Adrenal gland (tissue), 12 donors: ENCODE results near the gene OMP. TPM values are rescaled to one million over a fixed set of nuclear protein-coding genes. Genes with fewer than 3 reads are reported as not detected.
A peak's percentile ranks its signal among the peaks of the same experiment; 100 is the strongest.

Source experiments
- DNase-seq, 7 donors: peaks; one replicate each; pipeline ENCODE4 v3.0.0-alpha.2; 2019 to 2020
- H3K27ac ChIP-seq, 5 donors: fragments of 200-600 bp; sonication (generic) in 4 of 5; 1 replicate in 3 of 5; 2 replicates in 2 of 5; pipeline versions ENCODE4 v1.5.1 to v1.8.0; 2016 to 2020; ENCODE audit warnings: mild to moderate bottlenecking in 1 of 5
- H3K27me3 ChIP-seq: fragments of 200-600 bp; 2 replicates; pipeline ENCODE4 v1.8.0; 2021
- H3K36me3 ChIP-seq, 2 donors: fragments of 200-600 bp; replicated peaks in 1 of 2; 1 replicate in 1 of 2; 2 replicates in 1 of 2; pipeline versions ENCODE4 v1.5.1 to v1.8.0; 2018 to 2022
- H3K4me1 ChIP-seq, 2 donors: fragments of 200-600 bp; replicated peaks in 1 of 2; 1 replicate in 1 of 2; 2 replicates in 1 of 2; pipeline versions ENCODE4 v1.5.1 to v1.8.0; 2018 to 2021
- H3K4me3 ChIP-seq, 4 donors: fragments of 200-600 bp; sonication (generic) in 3 of 4; one replicate each; pipeline ENCODE4 v1.5.1; 2016 to 2018
- H3K9me3 ChIP-seq, 3 donors: fragments of 200-600 bp; sonication (generic) in 1 of 3; replicated peaks in 1 of 3; 1 replicate in 2 of 3; 2 replicates in 1 of 3; pipeline versions ENCODE4 v1.5.1 to v1.8.0; 2016 to 2021
- CTCF ChIP-seq, 6 experiments: fragments of 450-650 bp in 4 of 6; fragments of 200-600 bp in 2 of 6; sonication (generic) in 1 of 6; IDR thresholded peaks; 1 replicate in 5 of 6; 2 replicates in 1 of 6; pipeline versions ENCODE4 v1.5.1 to v1.8.0; 2016 to 2021; ENCODE audit warnings: antibody characterized with exemption in 6 of 6, mild to moderate bottlenecking in 2 of 6, moderate library complexity in 1 of 6
- POLR2A ChIP-seq, 2 donors: fragments of 450-650 bp; IDR thresholded peaks; one replicate each; pipeline ENCODE4 v1.6.1; 2017; ENCODE audit warnings: antibody characterized with exemption in 2 of 2, mild to moderate bottlenecking in 2 of 2, moderate library complexity in 1 of 2
- WGBS, 4 donors: extraction: QIAGEN DNeasy Blood & Tissue Kit in 2 of 4; methylation state at CpG; one replicate each; pipeline versions ENCODE4 v1.1.5 to v1.1.7; 2013 to 2017; 5-methylcytosine and 5-hydroxymethylcytosine counted together
- intact Hi-C, 2 donors: fragments of 100-400 bp; cut with DNase I; formaldehyde crosslinking; loops; one replicate each; pipeline versions ENCODE4 v1.14.1 to v1.15.0; 2022 to 2023
- polyA plus RNA-seq, 3 donors: library from polyadenylated mRNA; stranded (reverse); fragments of 200-250 nt in 2 of 3; fragments of 350-450 nt in 1 of 3; fragmentation: Illumina TruSeq in 1 of 3; extraction: RNeasy Lipid Tissue Mini Kit (QIAGEN cat#74804) in 1 of 3; gene quantifications; one replicate each; pipeline ENCODE4 v1.2.3, GENCODE V29; 2013 to 2014
- total RNA-seq, 9 donors: library from RNA; depleted of rRNA in 4 of 9; stranded (reverse); fragments of >200 nt in 4 of 9; fragments of 120-200 nt in 1 of 9; fragmentation: NEBNext Ultra II Directional in 1 of 9; extraction: Animal tissue kit (Norgen Biotek cat#: 25700) in 1 of 9; gene quantifications; one replicate each; pipeline versions ENCODE4 v1.1.0 to v1.2.4, GENCODE V29; 2013 to 2023
- donor health status: healthy with polysubstance abuse.
- donor health status: Bipolar disorder and iron deficiency.
- donor health status: DM: yes; HTN: yes; CAD: no.
- donor health status: DM: no; HTN: no; CAD: no.
- donor health status: DM: no; HTN: no; CAD: no.
- donor health status: DM: yes; HTN: yes; CAD: no.

OMP gene
- total and polyA plus RNA-seq, 12 donors: 0.50 to 1.6 (median 0.92) TPM; not detected in 9

DNA sequence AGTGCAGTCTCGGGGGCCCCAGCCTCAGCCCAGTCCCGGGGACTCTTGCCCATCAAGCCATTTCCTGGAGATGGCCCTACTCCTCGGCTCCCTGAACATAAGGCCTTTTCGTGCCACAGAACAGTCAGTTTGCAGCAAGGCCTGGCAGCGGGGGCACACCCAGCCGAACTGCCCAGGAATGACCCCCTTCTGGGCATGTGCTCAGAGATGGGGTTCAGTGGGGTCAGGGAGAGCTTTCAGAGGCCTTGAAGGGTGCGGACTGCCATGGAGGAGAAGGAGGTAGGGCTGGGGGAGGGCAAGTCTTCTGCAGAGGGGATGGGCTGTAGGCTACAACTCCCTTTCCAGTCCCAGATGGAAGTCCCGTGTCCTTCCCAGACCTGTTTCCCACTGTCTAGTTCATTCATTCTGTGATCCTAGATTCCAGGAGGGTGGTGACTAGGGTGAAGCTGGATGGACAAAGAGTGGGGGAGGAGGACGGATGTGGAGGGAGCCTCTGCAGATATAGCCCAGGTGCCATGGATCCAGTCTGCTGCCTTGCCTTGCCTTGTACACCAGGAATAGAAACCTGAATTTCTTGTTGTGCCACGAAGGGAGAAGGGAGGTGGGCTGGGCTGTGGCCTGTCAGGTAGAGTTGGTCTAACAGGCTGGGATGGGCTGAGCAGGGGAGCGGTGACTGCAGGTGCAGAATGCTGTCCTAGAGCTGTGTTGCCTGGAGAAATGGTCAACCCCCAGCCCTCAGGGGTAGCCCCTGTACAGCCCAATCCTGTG is 14.2 kb upstream of the OMP start:
- peaks cover 10 to 13% of the 10 kb centered on the region in 2 donors for H3K4me1 ChIP-seq
- 73 to 92% (median 79%) methylated on average over 8 to 11 of the region's 11 CpGs for WGBS, 4 donors
- intact Hi-C loops: no loop called here

DNA sequence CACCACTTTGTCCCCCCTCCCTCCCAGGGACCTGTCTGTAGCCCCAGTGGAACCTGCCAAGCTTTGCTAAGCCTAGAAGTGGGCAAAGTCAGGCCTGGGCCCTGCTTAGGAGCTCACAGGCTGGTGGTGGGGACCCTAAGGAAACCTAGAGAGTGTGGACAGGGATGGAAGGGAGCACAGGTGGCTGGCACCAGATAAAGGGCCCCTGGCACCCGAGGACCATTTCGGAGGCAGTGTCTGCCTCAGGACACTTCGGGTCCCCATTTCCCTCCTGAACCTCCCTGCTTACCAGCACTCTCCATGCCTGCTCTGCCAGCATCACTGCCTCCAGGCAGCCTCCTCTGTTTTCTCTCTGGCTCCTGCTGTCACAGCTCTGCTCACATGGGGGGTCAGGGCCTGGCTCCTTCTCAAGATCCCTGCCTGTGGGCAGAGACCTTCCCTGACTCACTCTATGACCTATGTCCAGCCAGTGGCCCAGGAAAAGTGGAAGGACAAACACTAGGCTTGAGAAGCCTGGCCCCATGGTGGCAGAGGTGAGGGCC is 13.6 kb upstream of the OMP start:
- WGBS, 4 donors: 88 to 94% (median 90%) methylated on average over 3 of the region's 3 CpGs
- peak in 2 of 7 donors; percentile 12 to 14 for DNase-seq
- no peak for TF ChIP-seq CTCF (IDR thresholded peaks at IDR 0.05)
- TF ChIP-seq POLR2A (IDR thresholded peaks at IDR 0.05): no peak
- no peak overlapping the region for H3K4me3 ChIP-seq
- intact Hi-C loops: no loop called here
- no peak overlapping the region for H3K27ac ChIP-seq
- no peaks in the 10 kb centered on the region for H3K9me3 ChIP-seq
- no peaks in the 10 kb centered on the region for H3K36me3 ChIP-seq
- H3K27me3 ChIP-seq: no peaks in the 10 kb centered on the region
- H3K4me1 ChIP-seq: peaks cover 10 to 12% of the 10 kb centered on the region in 2 donors

More for the DNA sequence above, 14.2 kb upstream of the OMP start:
- Histone ChIP-seq H3K36me3 (no peaks in the 10 kb centered on the region), H3K9me3 (no peaks in the 10 kb centered on the region), H3K27ac (no peak overlapping the region), H3K27me3 (no peaks in the 10 kb centered on the region), H3K4me3 (no peak overlapping the region)
- TF ChIP-seq CTCF (IDR thresholded peaks at IDR 0.05) (no peak), POLR2A (IDR thresholded peaks at IDR 0.05) (no peak)
- DNase-seq: peak in 1 of 7 donors; percentile 8

- TF ChIP-seq CTCF (IDR thresholded peaks at IDR 0.05): no peak
- TF ChIP-seq POLR2A (IDR thresholded peaks at IDR 0.05): no peak
- H3K9me3 ChIP-seq: no peaks in the 10 kb centered on the region
- no peak overlapping the region for H3K27ac ChIP-seq
- WGBS, 4 donors: 72 to 85% (median 81%) methylated on average over 1 to 4 of the region's 4 CpGs
- H3K4me3 ChIP-seq: no peak overlapping the region
- intact Hi-C loops: loop anchor here (2.0 to 5.0 kb wide), 2 partner anchors 41 to 43 kb away; no protein-coding TSS in a partner anchor
- DNase-seq: no peak
- no peaks in the 10 kb centered on the region for H3K27me3 ChIP-seq
- H3K36me3 ChIP-seq: no peaks in the 10 kb centered on the region
- peaks cover 5 to 7% of the 10 kb centered on the region in 2 donors for H3K4me1 ChIP-seq
Measured at GRCh38 chr11:77090046-77090372, 12.6 kb upstream of the OMP start.

GRCh38 chr11:77090373-77091111 is 12.1 kb upstream of the OMP start:
- Histone ChIP-seq H3K27ac (no peak overlapping the region), H3K27me3 (no peaks in the 10 kb centered on the region), H3K4me3 (no peak overlapping the region), H3K36me3 (no peaks in the 10 kb centered on the region), H3K4me1 (peaks cover 5 to 7% of the 10 kb centered on the region in 2 donors), H3K9me3 (no peaks in the 10 kb centered on the region)
- WGBS, 4 donors: 48 to 68% (median 63%) methylated on average over 7 to 13 of the region's 13 CpGs
- intact Hi-C loops: loop anchor here (2.0 to 5.0 kb wide), 2 partner anchors 42 to 43 kb away; no protein-coding TSS in a partner anchor
- TF ChIP-seq POLR2A (IDR thresholded peaks at IDR 0.05) (no peak), CTCF (IDR thresholded peaks at IDR 0.05) (no peak)
- DNase-seq: peak in 2 of 7 donors; percentile 8 to 15
